Measurements from ENCODE around the gene M6PR.
A peak's percentile ranks its signal among the peaks of the same experiment; 100 is the strongest.
"Not testable (repeated sequence)": the region's sequence is repeated elsewhere in the genome, so short reads cannot be mapped to it uniquely, and the experiment has no call there.

M6PR gene

DNA sequence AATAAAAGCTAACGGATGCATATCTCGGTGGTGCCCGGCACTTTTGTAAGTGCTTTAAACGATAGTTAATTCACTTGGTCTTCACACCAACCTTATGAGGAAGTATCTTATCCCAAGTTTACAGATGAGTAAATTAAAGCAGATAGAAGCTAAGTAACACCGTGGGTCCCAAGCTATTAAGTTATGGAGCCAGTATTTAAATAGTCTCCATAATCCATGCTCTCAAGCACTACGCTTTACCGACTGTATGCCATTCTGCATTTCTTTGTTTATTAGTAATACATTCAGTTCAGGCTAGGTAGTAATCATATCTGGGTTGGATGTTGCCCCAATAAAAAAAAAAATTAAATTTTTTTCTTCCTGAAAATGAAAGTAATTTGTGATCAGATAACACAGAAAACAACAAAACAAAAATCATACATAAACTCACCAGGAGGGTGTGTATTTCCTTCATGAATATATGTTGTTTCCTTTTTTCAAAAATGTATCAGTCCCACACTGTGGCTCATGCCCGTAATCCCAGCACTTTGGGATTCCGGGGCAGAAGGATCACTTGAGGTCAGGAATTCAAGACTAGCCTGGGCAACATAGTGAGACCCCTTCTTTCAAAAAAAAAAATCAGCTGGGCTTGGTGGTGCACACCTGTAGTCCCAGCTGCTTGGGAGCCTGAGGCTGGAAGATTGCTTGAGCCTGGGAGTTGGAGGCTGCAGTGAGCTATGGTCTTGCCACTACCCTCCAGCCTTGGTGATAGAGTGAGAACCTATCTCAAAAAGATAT, 1.4 kb upstream of the M6PR start:
- no peak for DNase-seq (ENCODE audit: low read depth in 2 of 2)

DNA sequence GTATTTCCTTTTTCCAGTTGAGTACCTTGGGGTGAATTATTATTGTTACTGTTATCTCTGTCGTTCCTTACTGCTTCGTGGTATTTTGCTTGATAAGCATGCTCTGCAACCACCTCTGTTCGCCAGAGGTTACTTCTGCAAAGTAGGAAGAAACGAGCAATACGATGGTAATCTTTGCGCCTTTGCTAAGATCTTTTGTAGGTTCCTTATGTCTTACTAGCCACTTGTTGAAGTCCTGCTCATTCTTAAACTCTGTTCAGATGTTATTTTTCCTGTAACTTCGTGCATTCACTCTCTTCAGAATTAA, 729 bp upstream of the M6PR start:
- no peak for DNase-seq (ENCODE audit: low read depth in 2 of 2)

DNA sequence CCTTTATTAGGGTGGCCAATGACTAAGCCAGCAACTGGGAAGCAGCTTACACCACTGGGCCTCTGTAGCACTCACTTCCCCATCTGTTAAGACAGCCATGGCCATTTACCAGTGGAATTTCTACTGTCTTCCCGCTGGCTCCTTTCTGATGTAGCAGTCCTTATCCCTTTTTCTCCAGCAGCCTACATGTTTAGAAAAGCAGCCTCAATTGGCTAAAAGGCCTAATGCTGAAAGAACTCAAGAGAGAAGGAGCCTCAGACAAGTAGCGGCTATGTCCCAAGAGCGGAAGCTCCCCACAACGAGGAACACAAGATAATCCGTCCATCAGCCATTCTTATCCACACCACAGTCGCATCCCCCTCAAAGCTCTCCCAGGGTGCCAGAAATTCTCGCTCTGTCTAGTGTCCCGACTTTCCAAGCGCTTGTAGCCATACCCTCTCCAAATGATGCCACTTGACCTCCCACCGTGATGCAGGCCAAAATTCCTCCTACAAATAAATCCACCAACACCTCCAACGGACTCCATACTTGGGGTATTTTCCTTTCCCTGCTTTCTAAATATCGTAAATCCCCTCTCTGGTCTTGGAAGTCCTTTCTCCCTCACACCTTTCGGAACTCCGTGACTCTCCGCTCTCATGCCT, 624 bp downstream of the M6PR start:
- no peak for DNase-seq (ENCODE audit: low read depth in 2 of 2)

DNA sequence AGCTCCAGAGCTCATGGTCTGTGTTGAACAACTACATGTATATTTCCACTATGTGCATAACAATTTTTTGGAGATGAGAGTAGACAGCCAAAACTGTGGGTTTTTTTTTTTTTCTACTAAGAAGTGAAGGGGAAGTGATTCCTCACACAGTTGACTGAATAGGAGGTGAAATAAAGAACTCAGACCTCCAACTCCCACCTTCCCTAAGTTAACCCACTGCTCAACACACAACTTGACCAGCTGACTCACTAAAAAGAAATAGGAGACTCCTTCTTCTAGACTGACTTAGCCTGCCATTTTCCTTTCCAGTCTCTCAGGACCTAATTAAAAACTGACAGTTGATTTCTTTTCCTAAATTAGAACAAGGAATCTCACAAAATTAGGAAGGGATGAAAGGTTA, 1.7 kb downstream of the M6PR start:
- DNase-seq (ENCODE audit: low read depth in 2 of 2) = no peak

DNA sequence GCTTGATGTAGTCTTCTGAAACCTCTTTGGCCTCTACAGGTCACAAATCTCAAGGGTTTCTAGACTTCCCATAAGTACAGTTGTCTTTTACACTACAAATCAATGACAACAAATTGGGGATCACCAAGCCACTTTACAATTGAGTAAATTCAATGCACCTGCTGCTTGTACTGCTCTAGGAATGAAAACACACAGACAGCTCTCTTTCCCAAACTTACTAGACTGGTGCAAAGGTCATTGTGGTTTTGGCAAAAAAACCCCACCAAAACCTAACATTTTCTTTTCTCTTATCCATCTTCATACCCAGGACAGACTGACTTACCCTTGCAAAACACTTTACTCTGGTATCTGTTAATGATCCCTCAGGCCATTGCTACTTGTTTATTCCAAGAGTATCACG, 2.7 kb downstream of the M6PR start:
- DNase-seq (ENCODE audit: low read depth in 2 of 2) = no peak

DNA sequence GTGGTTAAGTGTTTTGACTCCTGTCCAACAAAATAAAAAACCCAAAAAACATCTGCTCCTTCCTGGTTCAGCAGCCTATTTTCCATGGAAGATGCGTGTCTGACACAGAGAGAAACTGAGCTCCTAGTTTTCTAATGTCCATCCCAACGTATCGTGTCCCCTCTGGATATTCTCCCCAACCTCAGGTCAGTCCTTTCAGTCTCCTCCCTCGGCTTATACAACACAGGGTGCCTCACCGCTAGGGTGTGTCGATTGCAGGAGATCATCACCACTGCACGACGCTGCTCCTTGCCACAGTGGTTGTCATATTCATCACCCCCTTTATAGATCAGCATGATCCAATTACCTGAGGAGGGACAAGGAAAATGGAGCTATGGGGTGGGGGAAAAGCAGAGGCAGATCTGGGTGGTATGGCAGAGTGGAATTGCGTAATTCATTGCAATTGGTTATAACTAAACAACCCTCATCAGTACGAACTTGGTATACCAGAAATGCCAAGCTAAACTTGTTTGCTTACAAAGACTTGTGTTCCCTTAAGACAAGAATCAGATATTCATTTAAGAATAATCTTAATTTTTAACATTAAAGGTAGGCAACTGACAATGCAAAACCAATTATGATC, 5.8 kb downstream of the M6PR start:
- no peak for DNase-seq (ENCODE audit: low read depth in 2 of 2)

DNA sequence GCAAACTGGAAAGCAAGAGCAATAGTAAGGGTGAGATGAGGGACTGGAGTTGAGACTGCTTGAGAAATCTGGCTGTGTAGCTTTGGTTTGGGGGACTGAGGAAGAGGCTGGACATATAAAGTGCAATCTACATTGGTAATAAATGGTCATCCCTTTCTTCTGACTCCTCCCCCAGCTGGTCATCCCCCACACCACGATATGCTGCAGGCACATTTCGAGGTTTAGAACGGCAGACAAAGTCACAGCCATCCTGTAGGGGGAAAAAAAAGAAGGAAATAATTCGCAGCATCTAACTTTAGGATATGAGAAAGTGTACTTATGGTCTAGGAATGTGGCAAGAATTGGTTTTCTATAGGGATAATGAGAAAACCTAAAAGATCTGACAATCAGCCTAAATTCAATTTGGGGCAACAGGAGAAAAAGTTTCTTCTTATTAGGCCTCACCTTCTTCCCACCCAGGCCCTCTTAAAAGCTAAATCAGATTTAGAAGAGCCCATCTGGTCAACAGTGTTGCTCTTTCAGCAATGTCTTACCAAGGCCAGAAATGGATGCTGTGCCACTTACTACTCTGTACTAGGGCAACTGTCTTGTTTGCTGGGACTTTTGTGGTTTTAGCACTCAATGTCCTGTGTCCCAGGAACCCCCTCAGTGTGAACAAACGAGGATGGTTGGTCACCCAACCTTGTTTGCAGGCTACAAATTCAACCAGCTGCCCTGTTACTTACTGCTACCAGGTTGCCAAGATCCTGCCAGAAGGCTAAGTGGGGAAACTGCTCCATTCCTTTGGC, 7.6 kb downstream of the M6PR start:
- DNase-seq (ENCODE audit: low read depth in 2 of 2) = no peak

DNA sequence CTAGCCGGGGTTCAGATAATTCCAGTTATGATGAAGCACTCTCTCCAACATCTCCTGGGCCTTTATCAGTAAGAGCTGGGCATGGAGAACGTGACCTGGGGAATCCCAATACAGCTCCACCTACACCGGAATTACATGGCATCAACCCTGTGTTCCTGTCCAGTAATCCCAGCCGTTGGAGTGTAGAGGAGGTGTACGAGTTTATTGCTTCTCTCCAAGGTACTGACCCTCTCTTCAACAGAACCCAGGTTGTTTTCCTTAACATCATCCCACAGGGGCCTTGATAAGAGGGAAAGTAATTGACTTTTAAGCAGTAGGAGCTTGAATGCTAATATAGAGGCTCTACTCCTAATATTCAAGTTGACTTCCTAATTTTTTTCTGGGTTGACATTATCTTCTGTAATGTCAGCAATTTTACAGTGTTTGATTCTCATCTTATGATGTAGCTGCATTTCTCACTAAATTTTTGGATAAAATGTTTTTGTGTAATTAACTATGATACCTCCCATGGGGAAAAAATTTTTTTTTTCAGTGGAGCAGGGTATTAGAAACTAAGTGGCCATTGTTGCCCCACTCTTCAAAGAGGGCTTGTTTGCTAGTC, 11.5 kb downstream of the M6PR start:
- DNase-seq (ENCODE audit: low read depth in 2 of 2) = not testable (repeated sequence)

DNA sequence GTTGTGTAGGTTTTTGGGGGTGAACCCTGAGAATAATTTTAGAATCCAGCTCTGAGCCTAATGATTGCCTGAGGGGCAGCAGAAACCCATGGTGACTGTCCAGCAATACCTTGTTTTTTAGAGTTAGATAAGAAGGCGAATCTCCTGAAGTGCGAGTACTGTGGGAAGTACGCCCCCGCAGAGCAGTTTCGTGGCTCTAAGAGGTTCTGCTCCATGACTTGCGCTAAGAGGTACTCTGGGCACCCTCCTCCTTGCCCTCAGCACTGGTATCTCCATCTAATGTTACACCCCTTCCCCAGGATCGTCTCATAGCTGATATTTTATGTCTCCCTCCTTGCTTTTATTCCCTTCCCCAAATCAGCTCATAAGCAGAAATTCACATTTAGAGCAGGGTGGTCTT, 12.7 kb downstream of the M6PR start:
- no peak for DNase-seq (ENCODE audit: low read depth in 2 of 2)

DNA sequence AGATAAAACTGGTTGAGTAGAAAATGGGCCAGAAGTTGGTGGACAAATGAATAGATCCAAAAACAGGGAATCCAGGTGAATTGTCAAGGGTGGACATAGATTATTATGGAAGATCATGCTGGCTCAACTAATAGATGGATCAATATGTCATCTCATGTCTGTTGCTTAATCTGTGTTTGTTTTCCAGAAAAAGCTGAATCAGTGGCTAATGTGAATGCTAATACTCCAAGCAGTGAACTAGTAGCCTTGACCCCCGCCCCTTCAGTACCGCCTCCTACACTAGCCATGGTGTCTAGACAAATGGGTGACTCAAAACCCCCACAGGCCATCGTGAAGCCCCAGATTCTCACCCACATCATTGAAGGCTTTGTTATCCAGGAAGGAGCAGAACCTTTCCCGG, 15.4 kb downstream of the M6PR start:
- DNase-seq (ENCODE audit: low read depth in 2 of 2) = not testable (repeated sequence)

DNA sequence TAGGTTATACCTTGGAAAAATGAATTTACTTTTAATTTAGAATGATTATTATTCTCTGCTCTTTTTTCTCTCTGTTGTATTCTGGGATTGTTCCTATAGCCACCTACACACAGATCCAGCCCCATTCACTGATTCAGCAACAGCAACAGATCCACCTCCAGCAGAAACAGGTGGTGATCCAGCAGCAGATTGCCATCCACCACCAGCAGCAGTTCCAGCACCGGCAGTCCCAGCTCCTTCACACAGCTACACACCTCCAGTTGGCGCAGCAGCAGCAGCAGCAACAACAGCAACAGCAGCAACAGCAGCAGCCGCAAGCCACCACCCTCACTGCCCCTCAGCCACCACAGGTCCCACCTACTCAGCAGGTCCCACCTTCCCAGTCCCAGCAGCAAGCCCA, 17.0 kb downstream of the M6PR start:
- not testable (repeated sequence) for DNase-seq (ENCODE audit: low read depth in 2 of 2)

DNA sequence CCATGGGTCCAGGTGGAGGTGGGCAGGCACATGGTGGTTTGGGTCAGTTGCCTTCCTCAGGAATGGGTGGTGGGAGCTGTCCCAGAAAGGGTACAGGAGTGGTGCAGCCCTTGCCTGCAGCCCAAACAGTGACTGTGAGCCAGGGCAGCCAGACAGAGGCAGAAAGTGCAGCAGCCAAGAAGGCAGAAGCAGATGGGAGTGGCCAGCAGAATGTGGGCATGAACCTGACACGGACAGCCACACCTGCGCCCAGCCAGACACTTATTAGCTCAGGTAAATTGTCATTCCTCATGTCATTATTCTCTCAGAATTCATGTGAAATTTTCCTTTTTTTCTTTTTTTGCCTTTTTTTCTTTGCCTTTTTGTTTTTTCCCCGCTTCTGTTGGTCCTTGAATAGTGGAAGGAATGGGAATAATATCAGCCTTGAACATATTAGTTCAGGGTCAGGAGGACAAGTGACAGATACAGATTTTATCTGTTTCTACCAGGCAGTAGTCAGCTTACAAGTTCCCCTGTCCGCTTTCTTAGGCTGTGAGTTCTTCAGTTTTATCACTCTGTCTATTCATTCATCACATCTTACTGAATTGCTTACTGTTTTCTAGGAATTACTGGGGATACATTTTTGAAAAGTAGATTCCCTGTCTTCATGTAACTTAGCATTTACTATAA, 18.7 kb downstream of the M6PR start:
- not testable (repeated sequence) for DNase-seq (ENCODE audit: low read depth in 2 of 2)

DNA sequence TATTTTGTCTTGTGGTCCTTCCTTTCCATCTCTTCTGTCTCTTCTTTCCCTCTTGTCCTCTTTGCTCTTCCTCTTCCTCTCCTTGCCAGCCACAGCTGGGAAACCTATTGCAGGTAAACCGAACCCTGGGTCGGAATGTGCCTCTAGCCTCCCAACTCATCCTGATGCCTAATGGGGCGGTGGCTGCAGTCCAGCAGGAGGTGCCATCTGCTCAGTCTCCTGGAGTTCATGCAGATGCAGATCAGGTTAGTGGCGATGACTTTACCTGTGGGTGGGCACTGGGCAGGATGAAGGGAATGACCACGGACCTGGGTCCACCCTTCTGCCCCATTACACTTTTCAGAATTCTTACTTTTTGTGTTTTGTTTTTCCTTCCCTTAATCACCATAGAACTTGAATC, 26.9 kb downstream of the M6PR start:
- DNase-seq (ENCODE audit: low read depth in 2 of 2) = no peak

DNA sequence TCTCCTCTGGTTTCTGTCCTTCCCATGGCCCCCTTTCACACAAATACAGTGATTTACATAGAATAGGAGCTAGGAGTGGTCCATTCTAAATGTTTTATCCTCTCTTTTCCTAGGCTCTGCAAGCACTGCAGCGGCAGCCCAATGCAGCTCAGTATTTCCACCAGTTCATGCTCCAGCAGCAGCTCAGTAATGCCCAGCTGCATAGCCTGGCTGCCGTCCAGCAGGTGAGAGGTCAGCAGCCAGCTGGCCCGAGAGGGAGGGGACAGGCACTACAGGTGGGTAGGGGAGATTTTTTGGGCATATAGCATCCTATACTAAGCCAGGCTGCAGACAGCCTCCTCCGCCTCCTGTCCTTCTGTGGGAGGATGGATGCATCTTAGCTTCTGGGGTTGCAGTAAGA, 29.8 kb downstream of the M6PR start:
- not testable (repeated sequence) for DNase-seq (ENCODE audit: low read depth in 2 of 2)

DNA sequence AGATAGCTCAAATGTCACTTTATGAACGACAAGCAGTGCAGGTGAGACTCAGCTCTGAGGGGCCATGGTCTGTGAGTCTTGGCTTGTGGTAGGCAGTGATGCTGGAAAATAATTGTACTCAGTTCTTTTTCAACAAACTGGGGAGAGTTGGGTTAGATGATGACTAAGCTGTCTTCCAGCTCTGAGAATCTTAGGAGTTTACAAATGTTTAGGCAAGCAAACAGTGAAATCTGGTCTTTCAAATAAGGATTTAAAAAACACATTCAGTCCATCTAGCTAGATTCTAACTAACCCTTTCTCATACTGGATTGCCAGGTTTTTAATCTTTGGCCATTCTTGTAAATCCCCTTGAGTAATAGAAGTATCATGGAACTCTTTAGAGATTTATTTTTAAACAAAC, 31.7 kb downstream of the M6PR start:
- no peak for DNase-seq (ENCODE audit: low read depth in 2 of 2)

DNA sequence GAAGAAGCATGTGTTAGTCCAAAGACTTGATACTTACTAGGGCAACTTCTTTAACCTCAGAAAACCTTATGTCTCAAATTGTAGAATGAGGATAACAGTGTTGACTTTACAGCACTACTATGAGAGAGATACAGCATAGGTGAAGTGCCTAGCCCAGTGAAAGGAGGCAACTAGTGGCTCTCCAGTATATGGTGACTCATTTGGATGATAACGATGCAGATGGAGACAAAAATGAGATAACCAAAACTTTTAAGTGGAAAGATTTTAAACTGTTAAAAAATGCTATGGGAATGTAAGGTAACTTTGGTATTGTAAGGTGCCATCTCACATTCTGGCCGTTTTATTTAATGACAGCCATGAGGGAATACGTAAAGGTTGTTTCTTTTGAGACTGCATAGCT, 32.4 kb downstream of the M6PR start:
- no peak for DNase-seq (ENCODE audit: low read depth in 2 of 2)

DNA sequence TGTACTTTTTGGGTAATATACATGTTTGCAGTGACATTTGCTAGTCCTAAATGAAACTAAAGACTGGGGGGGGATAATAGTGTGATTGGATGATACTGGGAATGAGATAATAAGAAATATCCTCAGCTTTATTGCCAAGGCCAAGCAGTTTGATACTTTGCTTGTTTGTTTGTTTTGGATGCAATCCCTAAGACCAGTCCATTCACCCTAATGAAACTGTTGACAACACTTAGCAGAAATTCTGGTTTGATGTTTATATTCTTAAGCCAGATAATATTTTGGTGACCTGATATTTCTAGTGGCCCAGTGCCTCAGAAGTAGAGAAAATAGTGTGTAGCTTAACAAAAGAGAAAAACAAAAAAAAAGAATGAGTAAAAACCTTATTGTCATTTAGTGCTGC, 33.3 kb downstream of the M6PR start:
- DNase-seq (ENCODE audit: low read depth in 2 of 2) = no peak

DNA sequence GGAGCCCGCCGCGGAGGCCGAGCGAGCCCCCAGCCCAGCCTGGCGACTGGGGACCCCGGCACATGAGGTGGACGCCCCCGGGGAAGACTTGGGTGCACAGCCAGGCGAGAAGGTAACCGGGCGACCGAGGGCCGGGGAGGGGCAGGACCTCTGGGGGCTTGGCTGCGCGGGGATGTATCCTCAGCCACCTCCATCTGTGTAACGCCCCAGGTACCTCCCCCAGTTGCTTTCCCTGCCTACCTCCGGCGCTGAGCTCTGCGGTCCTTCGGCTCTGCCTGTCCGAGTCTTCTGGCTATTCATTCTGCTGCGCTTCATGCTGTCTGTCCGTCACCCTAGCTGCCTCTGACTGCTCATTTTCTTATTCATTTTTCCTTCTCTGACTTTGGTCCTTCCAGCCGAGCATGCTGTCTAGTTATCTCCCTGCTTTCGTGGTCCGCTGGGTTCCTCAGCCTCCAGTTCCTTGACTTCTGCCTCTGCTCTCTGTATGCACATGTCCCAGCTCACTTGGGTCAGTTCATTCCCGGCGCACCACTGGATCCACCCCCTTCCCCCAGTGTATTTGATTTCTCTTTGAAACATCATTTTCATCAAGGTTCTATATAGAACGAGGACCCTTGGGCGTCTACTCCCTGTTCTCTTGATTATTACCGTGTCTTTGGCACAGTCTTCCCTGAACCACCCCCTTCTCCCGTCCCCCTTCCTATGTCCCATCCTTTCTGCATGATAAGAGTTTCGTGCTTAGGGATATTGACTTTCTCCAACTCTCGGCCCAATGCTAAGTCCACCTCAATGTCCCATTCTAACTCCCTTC, 34.5 kb downstream of the M6PR start:
- peak in 1 of 2 donors; percentile 33 for DNase-seq (ENCODE audit: low read depth in 2 of 2)

DNA sequence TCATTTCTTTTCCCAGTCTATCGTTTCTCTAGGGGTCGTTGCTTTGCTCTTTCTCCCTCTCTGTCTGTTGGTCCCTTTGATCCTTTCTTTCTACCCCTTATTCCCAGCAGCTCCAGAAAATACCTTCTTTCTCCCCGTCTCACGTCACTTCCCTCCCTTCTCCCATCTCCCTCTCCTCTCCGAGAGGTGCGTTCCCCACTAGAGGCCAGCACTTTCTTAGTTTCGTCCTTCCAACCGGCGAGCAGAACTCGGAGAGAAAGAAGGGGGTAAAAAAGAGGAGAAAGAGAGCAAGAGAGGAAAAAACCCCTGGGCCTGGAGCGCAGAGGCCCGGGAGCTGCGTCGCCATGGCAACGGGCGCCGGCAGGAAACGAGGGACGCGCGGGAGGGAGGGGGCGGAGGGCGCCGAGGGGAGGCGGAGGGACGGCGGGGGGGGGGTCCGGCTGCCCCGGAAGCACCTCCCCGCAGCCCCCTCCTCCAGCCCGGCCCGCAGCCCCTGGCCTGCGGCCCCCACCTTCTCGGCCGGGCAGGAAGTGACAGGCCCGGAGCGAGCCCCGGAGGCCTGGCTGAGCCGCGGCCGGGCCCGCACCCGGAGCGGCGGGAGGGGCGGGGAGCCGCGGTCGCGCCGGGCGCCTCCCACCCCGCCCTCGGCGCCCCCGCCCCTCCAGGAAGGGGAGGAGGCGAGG, 35.3 kb downstream of the M6PR start, which contains the start of gene PHC1:
Gene PHC1 (plus strand): TSS at position 477 of the 683 bp plus-strand sequence. CDS start 3,169 bp downstream, outside the sequence.
- peak; percentile 59 to 68 for DNase-seq (ENCODE audit: low read depth in 2 of 2)

DNA sequence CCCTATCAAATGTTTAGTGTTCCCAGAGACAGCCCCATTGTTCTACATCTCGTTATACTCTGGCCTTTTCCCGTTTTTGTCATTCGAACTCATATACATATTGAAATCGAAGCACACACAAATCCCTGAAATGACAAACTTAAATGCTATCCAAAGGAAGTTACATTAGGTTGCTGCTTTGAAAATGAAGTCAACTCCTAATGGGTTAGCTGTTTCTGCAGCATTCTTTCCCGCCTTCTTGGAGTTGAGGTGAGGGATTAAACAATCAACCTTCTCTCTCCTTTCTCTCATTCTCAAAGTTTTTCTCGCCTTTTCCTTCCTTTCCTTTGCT, 35.8 kb downstream of the M6PR start:
- no peak for DNase-seq (ENCODE audit: low read depth in 2 of 2)
